Mucosa of descending colon (tissue), 3 donors: ENCODE measurements around the gene EXT2. TPM values are rescaled to one million over a fixed set of nuclear protein-coding genes. Genes with fewer than 3 reads are reported as not detected.
A peak's percentile ranks its signal among the peaks of the same experiment; 100 is the strongest.

Source experiments
- ATAC-seq: fragments of 200-7000 bp; cut with Tn5 transposase; one replicate; pipeline ENCODE4 v1.9.1; 2020; ENCODE audit warnings: mild to moderate bottlenecking, moderate library complexity
- DNase-seq, 3 donors: peaks; one replicate each; pipeline ENCODE4 v3.0.0-alpha.2; 2020
- H3K36me3 ChIP-seq: fragments of 200-600 bp; one replicate; pipeline ENCODE4 v1.8.0; 2021; ENCODE audit warnings: low read depth, mild to moderate bottlenecking
- H3K4me1 ChIP-seq: fragments of 200-600 bp; one replicate; pipeline ENCODE4 v1.8.0; 2021; ENCODE audit warnings: low read depth, mild to moderate bottlenecking
- H3K4me3 ChIP-seq: fragments of 200-600 bp; one replicate; pipeline ENCODE4 v1.8.0; 2021; ENCODE audit warnings: mild to moderate bottlenecking
- H3K9me3 ChIP-seq: fragments of 200-600 bp; one replicate; pipeline ENCODE4 v1.8.0; 2021; ENCODE audit warnings: mild to moderate bottlenecking
- CTCF ChIP-seq: fragments of 200-600 bp; IDR thresholded peaks from one replicate; pipeline ENCODE4 v1.8.0; 2022; ENCODE audit warnings: antibody characterized with exemption, mild to moderate bottlenecking
- intact Hi-C, 2 donors: fragments of 100-400 bp; cut with DNase I in 1 of 2; cut with micrococcal nuclease in 1 of 2; formaldehyde crosslinking; loops; one replicate each; pipeline versions ENCODE4 v1.11.0 to v1.11.1; 2022; cut with DNase I, micrococcal nuclease
- total RNA-seq, 3 donors: library from RNA; stranded (reverse); fragmentation: NEBNext Ultra II Directional in 2 of 3; extraction: Animal tissue kit (Norgen Biotek cat#: 25700) in 2 of 3; gene quantifications; one replicate each; pipeline versions ENCODE4 v1.2.1 to v1.2.4, GENCODE V29; 2021 to 2023
- donor health status: DM: no; HTN: no; CAD: no; lungs with moderate emphysema.
- donor health status: DM: no; HTN: no; CAD: no.
- donor health status: DM: no; HTN: yes; CAD: no.

The EXT2 gene
- total RNA-seq, 3 donors from 2014 or later, result 53.3 to 59.7 (median 57.2) TPM

GRCh38 chr11:44281151-44281550 is 185.7 kb downstream of the EXT2 start:
- ATAC-seq (no peak), DNase-seq (no peak)
- TF ChIP-seq CTCF, result no peak
- Histone ChIP-seq H3K4me1 (no peaks in the 10 kb centered on the region), H3K36me3 (no peaks in the 10 kb centered on the region), H3K9me3 (no peaks in the 10 kb centered on the region), H3K4me3 (no peak overlapping the region)
- intact Hi-C loops, result loop anchor here in 1 of 2 donors (10.0 kb wide), 1 partner anchor 334 kb away; no protein-coding TSS in a partner anchor

- Histone ChIP-seq H3K36me3 (no peaks in the 10 kb centered on the region), H3K9me3 (no peaks in the 10 kb centered on the region), H3K4me3 (no peak overlapping the region), H3K4me1 (no peaks in the 10 kb centered on the region)
- TF ChIP-seq CTCF, result no peak
- no peak for DNase-seq
- intact Hi-C loops, result loop anchor here in 1 of 2 donors (10.0 kb wide), 1 partner anchor 332 kb away; no protein-coding TSS in a partner anchor
- ATAC-seq, result no peak
Measured at GRCh38 chr11:44282620-44283019, 187.1 kb downstream of the EXT2 start.

- Histone ChIP-seq H3K4me1 (no peaks in the 10 kb centered on the region), H3K36me3 (no peaks in the 10 kb centered on the region), H3K9me3 (no peaks in the 10 kb centered on the region), H3K4me3 (no peak overlapping the region)
- ATAC-seq (no peak), DNase-seq (no peak)
- no peak for TF ChIP-seq CTCF
- intact Hi-C loops, result loop anchor here (2.0 to 10.0 kb wide), 3 partner anchors 252 to 329 kb away; no protein-coding TSS in a partner anchor
Measured at GRCh38 chr11:44285756-44286155, 190.3 kb downstream of the EXT2 start.

GRCh38 chr11:44286268-44286880 is 190.9 kb downstream of the EXT2 start:
- H3K4me3 ChIP-seq, result no peak overlapping the region
- no peaks in the 10 kb centered on the region for H3K9me3 ChIP-seq
- no peaks in the 10 kb centered on the region for H3K36me3 ChIP-seq
- peak; percentile 84 for TF ChIP-seq CTCF
- intact Hi-C loops, result loop anchor here (2.0 to 10.0 kb wide), 3 partner anchors 251 to 328 kb away; no protein-coding TSS in a partner anchor
- DNase-seq (peak in 2 of 3 donors; percentile 43 to 63), ATAC-seq (peak; percentile 84)
- H3K4me1 ChIP-seq, result no peaks in the 10 kb centered on the region

- TF ChIP-seq CTCF, result no peak
- DNase-seq (no peak), ATAC-seq (no peak)
- Histone ChIP-seq H3K4me1 (no peaks in the 10 kb centered on the region), H3K4me3 (no peak overlapping the region), H3K9me3 (no peaks in the 10 kb centered on the region), H3K36me3 (no peaks in the 10 kb centered on the region)
- intact Hi-C loops, result loop anchor here (2.0 to 10.0 kb wide), 3 partner anchors 250 to 328 kb away; no protein-coding TSS in a partner anchor
Measured at GRCh38 chr11:44286911-44287310, 191.4 kb downstream of the EXT2 start.
